HCT116 (cell line): ENCODE data around the gene CGNL1. TPM values are rescaled to one million over a fixed set of nuclear protein-coding genes. Genes with fewer than 3 reads are reported as not detected.

Experiments
- ATAC-seq: fragments of 200-7000 bp; cut with Tn5 transposase; 2 replicates; pipeline ENCODE4 v1.9.1; 2020; ENCODE audit warnings: mild to moderate bottlenecking, moderate library complexity
- BruUV-seq: library from RNA; stranded (reverse); fragments of 400-500 nt; replicated peaks from 2 replicates; lab custom pipeline; 2021; lab: Mats Ljungman, UMichigan
- CTCF ChIA-PET: fragments of 300-600 bp; sonication (Branson Sonifier 250); formaldehyde crosslinking; loops from one replicate; lab custom pipeline; 2021; ENCODE audit warnings: antibody characterized with exemption; lab: Charles Lee
- POLR2A ChIA-PET: fragments of 300-600, 350-600 bp; sonication (Branson Sonifier 250); formaldehyde crosslinking; loops from one replicate; lab custom pipeline; 2021; ENCODE audit warnings: antibody characterized with exemption; lab: Charles Lee
- RAD21 ChIA-PET, 2 experiments: fragments of 300-600 bp; sonication (Branson Sonifier 250); formaldehyde crosslinking; loops; one replicate each; lab custom pipeline; 2023; ENCODE audit warnings: low total read pairs in 2 of 2; ENCODE audit not compliant: uncharacterized antibody in 2 of 2, unreplicated experiment in 2 of 2, low non-redundant PET in 1 of 2; lab: Charles Lee
- DNase-seq: peaks from one replicate; pipeline ENCODE4 v3.0.0-alpha.2; 2010; ENCODE audit warnings: low read depth, low spot score
- H2AFZ ChIP-seq: fragments of 200-600 bp; shearing (Covaris generic), sonication (generic); 2 replicates; pipeline ENCODE4 v1.6.1; 2017; ENCODE audit warnings: low read depth, mixed run types, mixed read lengths, antibody characterized with exemption, low read length; ENCODE audit not compliant: poor library complexity, severe bottlenecking
- H3K27ac ChIP-seq: 2 replicates; pipeline ENCODE4 v1.5.1; 2012; ENCODE audit warnings: low read depth, low read length
- H3K27me3 ChIP-seq: fragments of 200-600 bp; sonication (generic); 2 replicates; pipeline ENCODE4 v1.6.1; 2016; ENCODE audit warnings: mixed run types, low read length, mixed read lengths; ENCODE audit not compliant: insufficient read depth
- H3K36me3 ChIP-seq, 2 experiments: fragments of 200-500 bp in 1 of 2; fragments of 200-600 bp in 1 of 2; sonication (Bioruptor generic) in 1 of 2; sonication (generic) in 1 of 2; 2 replicates each; pipeline versions ENCODE4 v1.5.1 to v1.6.1; 2014 to 2016; ENCODE audit warnings: low read length in 2 of 2, inconsistent platforms in 1 of 2, mixed read lengths in 1 of 2, mixed run types in 1 of 2; ENCODE audit not compliant: insufficient read depth in 2 of 2, control insufficient read depth in 1 of 2
- H3K4me1 ChIP-seq, 2 experiments: fragments of 200-600 bp in 1 of 2; sonication (generic) in 1 of 2; 2 replicates each; pipeline versions ENCODE4 v1.5.1 to v1.6.1; 2012 to 2017; ENCODE audit warnings: low read length in 2 of 2, inconsistent platforms in 1 of 2, mild to moderate bottlenecking in 1 of 2, mixed read lengths in 1 of 2, mixed run types in 1 of 2, moderate library complexity in 1 of 2; ENCODE audit not compliant: insufficient read depth in 2 of 2, control insufficient read depth in 1 of 2
- H3K4me2 ChIP-seq: fragments of 200-600 bp; sonication (generic); 2 replicates; pipeline ENCODE4 v1.6.1; 2017; ENCODE audit warnings: mixed run types, low read length, mixed read lengths
- H3K4me3 ChIP-seq, 2 experiments: fragments of 200-600 bp in 1 of 2; sonication (generic) in 1 of 2; replicated peaks in 1 of 2; 2 replicates each; pipeline ENCODE4 v1.5.1; 2011 to 2016; ENCODE audit warnings: low read length in 2 of 2, control low read depth in 1 of 2, low read depth in 1 of 2, mild to moderate bottlenecking in 1 of 2, mixed read lengths in 1 of 2, mixed run types in 1 of 2
- H3K79me2 ChIP-seq: fragments of 200-600 bp; sonication (generic); 2 replicates; pipeline ENCODE4 v1.6.1; 2017; ENCODE audit warnings: mild to moderate bottlenecking, mixed run types, low read length, moderate library complexity, mixed read lengths; ENCODE audit not compliant: insufficient read depth
- H3K9ac ChIP-seq: fragments of 200-600 bp; sonication (generic); 2 replicates; pipeline ENCODE4 v1.6.1; 2016; ENCODE audit warnings: low read length, mixed read lengths
- H3K9me2 ChIP-seq: fragments of 200-600 bp; sonication (generic), shearing (Covaris generic); 2 replicates; pipeline ENCODE4 v1.6.1; 2017; ENCODE audit warnings: mixed run types, mild to moderate bottlenecking, moderate library complexity; ENCODE audit not compliant: insufficient read depth
- H3K9me3 ChIP-seq, 2 experiments: fragments of 200-500 bp in 1 of 2; fragments of 200-600 bp in 1 of 2; sonication (Bioruptor generic) in 1 of 2; sonication (generic) in 1 of 2; 2 replicates each; pipeline ENCODE4 v1.6.1; 2014 to 2017; ENCODE audit warnings: low read length in 2 of 2, mixed read lengths in 2 of 2, inconsistent platforms in 1 of 2, low read depth in 1 of 2, mild to moderate bottlenecking in 1 of 2, mixed run types in 1 of 2, moderate library complexity in 1 of 2; ENCODE audit not compliant: control insufficient read depth in 1 of 2, insufficient read depth in 1 of 2
- H4K20me1 ChIP-seq: fragments of 200-600 bp; sonication (generic), shearing (Covaris generic); 2 replicates; pipeline ENCODE4 v1.6.1; 2017; ENCODE audit warnings: mixed run types, mild to moderate bottlenecking, moderate library complexity; ENCODE audit not compliant: insufficient read depth
- CBX3 ChIP-seq: IDR thresholded peaks from 2 replicates; pipeline ENCODE4 v1.6.1; 2012; ENCODE audit warnings: low read depth
- CEBPB ChIP-seq: IDR thresholded peaks from 2 replicates; pipeline ENCODE4 v1.6.1; 2012; ENCODE audit warnings: low read depth
- CTCF ChIP-seq, 3 experiments: fragments of 200-600 bp in 1 of 3; sonication (generic) in 1 of 3; IDR thresholded peaks in 2 of 3; conservative IDR thresholded peaks in 1 of 3; 2 replicates each; pipeline ENCODE4 v1.5.1; 2012 to 2017; ENCODE audit warnings: low read depth in 2 of 3, low read length in 2 of 3, antibody characterized with exemption in 1 of 3, borderline replicate concordance in 1 of 3, control low read depth in 1 of 3, mild to moderate bottlenecking in 1 of 3, mixed read lengths in 1 of 3, mixed run types in 1 of 3, moderate library complexity in 1 of 3; ENCODE audit not compliant: insufficient read depth in 1 of 3
- EGR1 ChIP-seq: IDR thresholded peaks from 2 replicates; pipeline ENCODE4 v1.6.1; 2012; ENCODE audit warnings: low read depth
- ELF1 ChIP-seq: IDR thresholded peaks from 2 replicates; pipeline ENCODE4 v1.6.1; 2012; ENCODE audit warnings: low read depth, borderline replicate concordance
- EZH2 ChIP-seq: fragments of 200-600 bp; sonication (generic); IDR thresholded peaks from 2 replicates; pipeline ENCODE4 v1.6.1; 2017; ENCODE audit warnings: antibody characterized with exemption, mixed run types
- EZH2phosphoT487 ChIP-seq: fragments of 200-600 bp; IDR thresholded peaks from 2 replicates; pipeline ENCODE4 v1.6.1; 2018; ENCODE audit warnings: antibody characterized with exemption, borderline replicate concordance
- FOSL1 ChIP-seq: IDR thresholded peaks from 2 replicates; pipeline ENCODE4 v1.6.1; 2012; ENCODE audit warnings: low read depth
- JUND ChIP-seq: IDR thresholded peaks from 2 replicates; pipeline ENCODE4 v1.6.1; 2012
- POLR2AphosphoS5 ChIP-seq: IDR thresholded peaks from 2 replicates; pipeline ENCODE4 v1.6.1; 2011; ENCODE audit warnings: mild to moderate bottlenecking, low read depth, low read length, moderate library complexity
- RAD21 ChIP-seq: IDR thresholded peaks from 2 replicates; pipeline ENCODE4 v1.6.1; 2012; ENCODE audit warnings: low read depth, mild to moderate bottlenecking
- REST ChIP-seq: IDR thresholded peaks from 2 replicates; pipeline ENCODE4 v1.6.1; 2012; ENCODE audit warnings: low read depth
- SIN3A ChIP-seq: IDR thresholded peaks from 2 replicates; pipeline ENCODE4 v1.6.1; 2012; ENCODE audit warnings: low read depth
- SP1 ChIP-seq: IDR thresholded peaks from 2 replicates; pipeline ENCODE4 v1.6.1; 2012; ENCODE audit warnings: low read depth
- SRF ChIP-seq: IDR thresholded peaks from 2 replicates; pipeline ENCODE4 v1.6.1; 2012; ENCODE audit warnings: low read depth
- TCF7L2 ChIP-seq: IDR thresholded peaks from 2 replicates; pipeline ENCODE4 v1.7.0; 2011; ENCODE audit warnings: borderline replicate concordance, inconsistent platforms; ENCODE audit not compliant: insufficient read depth, insufficient read length; ENCODE audit errors: extremely low read depth
- YY1 ChIP-seq: IDR thresholded peaks from 2 replicates; pipeline ENCODE4 v1.6.1; 2011; ENCODE audit warnings: low read length, low read depth, moderate library complexity, mild to moderate bottlenecking; ENCODE audit not compliant: insufficient replicate concordance; ENCODE audit errors: extremely low read depth
- ZBTB33 ChIP-seq: IDR thresholded peaks from 2 replicates; pipeline ENCODE4 v1.6.1; 2011; ENCODE audit warnings: mild to moderate bottlenecking, low read length, moderate library complexity; ENCODE audit not compliant: insufficient replicate concordance; ENCODE audit errors: extremely low read depth
- ZFX ChIP-seq: fragments of 450-650 bp; IDR thresholded peaks from 2 replicates; pipeline ENCODE4 v1.6.1; 2017
- ZNF274 ChIP-seq: fragments of 200-500 bp; sonication (Bioruptor generic); IDR thresholded peaks from 2 replicates; pipeline ENCODE4 v1.6.1; 2014; ENCODE audit warnings: mild to moderate bottlenecking, low read depth, low read length, inconsistent platforms
- intact Hi-C: fragments of 100-400 bp; cut with micrococcal nuclease; formaldehyde crosslinking; loops from 2 replicates; pipeline ENCODE4 v1.10.0; 2022
- total RNA-seq: library from RNA; stranded (reverse); gene quantifications from one replicate; pipeline ENCODE4 v1.2.1, GENCODE V29; 2021; ENCODE audit not compliant: unreplicated experiment

The CGNL1 gene
- total RNA-seq, 1 experiment from 2014 or later: 2.2 TPM

- Histone ChIP-seq H3K9me3 (no peaks in the 10 kb centered on the region), H3K27me3 (no peaks in the 10 kb centered on the region), H3K9ac (no peak overlapping the region), H3K4me1 (peaks cover 31 to 41% of the 10 kb centered on the region in 2 experiments), H3K27ac (no peak overlapping the region), H3K36me3 (no peaks in the 10 kb centered on the region), H3K79me2 (no peaks in the 10 kb centered on the region), H3K4me3 (no peak overlapping the region), H4K20me1 (no peaks in the 10 kb centered on the region), H2AFZ (no peak overlapping the region), H3K4me2 (no peak overlapping the region), H3K9me2 (no peaks in the 10 kb centered on the region)
- ChIA-PET CTCF (interaction anchor here (1.3 to 4.0 kb wide), 2 partner anchors 8 to 12 kb away, joined by 3 to 22 read pairs; no protein-coding TSS in a partner anchor), RAD21 (no interaction called here), POLR2A (no interaction called here)
- DNase-seq (no peak), ATAC-seq (no peak)
- intact Hi-C loops: no loop called here
- TF ChIP-seq SP1: no peak
- TF ChIP-seq FOSL1: no peak
- no peak for TF ChIP-seq CEBPB
- no peak for TF ChIP-seq POLR2AphosphoS5
- no peak for TF ChIP-seq EGR1
- TF ChIP-seq ZNF274: no peak
- no peak for TF ChIP-seq JUND
- TF ChIP-seq SIN3A: no peak
- TF ChIP-seq EZH2: no peak
- TF ChIP-seq CTCF (IDR thresholded peaks at IDR 0.05 in 2 of 3, conservative IDR thresholded peaks at IDR 0.05 in 1 of 3; ENCODE audit: borderline replicate concordance in 1 of 3, insufficient read depth in 1 of 3, low read depth in 2 of 3, low read length in 2 of 3): no peak
- TF ChIP-seq CBX3: no peak
- no peak for TF ChIP-seq TCF7L2
- no peak for TF ChIP-seq YY1
- no peak for TF ChIP-seq ELF1
- no peak for TF ChIP-seq EZH2phosphoT487
- no peak for TF ChIP-seq RAD21
- no peak for TF ChIP-seq ZFX
- TF ChIP-seq ZBTB33: no peak
- no peak for TF ChIP-seq REST
- no peak for TF ChIP-seq SRF
- BruUV-seq: no TSS peak
These were observed 173.6 kb downstream of the CGNL1 start for GRCh38 chr15:57549935-57550334.
